ENCODE results near the gene SCYGR4. TPM values are rescaled to one million over a fixed set of nuclear protein-coding genes. Genes with fewer than 3 reads are reported as not detected.

Gene SCYGR4
- total and polyA plus RNA-seq, 10 of the 15 experiments (the other 5 are each of a cell fraction or from before 2014, with no cell fraction given), result 0.11 TPM; not detected in 9

DNA sequence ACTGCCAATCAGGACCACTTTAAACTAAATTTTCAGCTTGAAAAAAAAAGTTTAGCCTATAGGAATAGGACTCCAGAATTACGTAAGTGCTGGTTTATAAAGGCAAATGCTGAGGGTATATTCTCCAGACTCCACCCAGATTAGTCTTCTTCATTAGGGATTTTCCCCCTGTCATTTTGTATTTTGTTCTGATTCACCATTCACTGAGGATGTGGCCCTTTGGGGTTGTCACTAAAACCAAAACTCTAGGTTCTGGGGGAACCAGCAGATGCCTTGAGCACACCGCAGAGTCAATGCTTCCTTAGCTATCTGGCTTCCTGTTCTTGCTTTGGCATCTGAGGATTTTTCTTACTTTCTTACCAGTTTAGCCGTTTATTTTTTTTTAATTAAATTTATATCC is 10.5 kb downstream of the SCYGR4 start (continued):
- TF ChIP-seq ZNF24 (IDR thresholded peaks at IDR 0.05), result no peak
- TF ChIP-seq POLR2AphosphoS2 (IDR thresholded peaks at IDR 0.05; ENCODE audit: low read depth, low read length), result no peak
- TF ChIP-seq, protein P1, sequence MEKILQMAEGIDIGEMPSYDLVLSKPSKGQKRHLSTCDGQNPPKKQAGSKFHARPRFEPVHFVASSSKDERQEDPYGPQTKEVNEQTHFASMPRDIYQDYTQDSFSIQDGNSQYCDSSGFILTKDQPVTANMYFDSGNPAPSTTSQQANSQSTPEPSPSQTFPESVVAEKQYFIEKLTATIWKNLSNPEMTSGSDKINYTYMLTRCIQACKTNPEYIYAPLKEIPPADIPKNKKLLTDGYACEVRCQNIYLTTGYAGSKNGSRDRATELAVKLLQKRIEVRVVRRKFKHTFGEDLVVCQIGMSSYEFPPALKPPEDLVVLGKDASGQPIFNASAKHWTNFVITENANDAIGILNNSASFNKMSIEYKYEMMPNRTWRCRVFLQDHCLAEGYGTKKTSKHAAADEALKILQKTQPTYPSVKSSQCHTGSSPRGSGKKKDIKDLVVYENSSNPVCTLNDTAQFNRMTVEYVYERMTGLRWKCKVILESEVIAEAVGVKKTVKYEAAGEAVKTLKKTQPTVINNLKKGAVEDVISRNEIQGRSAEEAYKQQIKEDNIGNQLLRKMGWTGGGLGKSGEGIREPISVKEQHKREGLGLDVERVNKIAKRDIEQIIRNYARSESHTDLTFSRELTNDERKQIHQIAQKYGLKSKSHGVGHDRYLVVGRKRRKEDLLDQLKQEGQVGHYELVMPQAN (conservative IDR thresholded peaks at IDR 0.05), result no peak
- TF ChIP-seq EZH2 (IDR thresholded peaks at IDR 0.05; ENCODE audit: borderline replicate concordance, control insufficient read depth, low read depth, low read length), result no peak
- TF ChIP-seq, protein P2, sequence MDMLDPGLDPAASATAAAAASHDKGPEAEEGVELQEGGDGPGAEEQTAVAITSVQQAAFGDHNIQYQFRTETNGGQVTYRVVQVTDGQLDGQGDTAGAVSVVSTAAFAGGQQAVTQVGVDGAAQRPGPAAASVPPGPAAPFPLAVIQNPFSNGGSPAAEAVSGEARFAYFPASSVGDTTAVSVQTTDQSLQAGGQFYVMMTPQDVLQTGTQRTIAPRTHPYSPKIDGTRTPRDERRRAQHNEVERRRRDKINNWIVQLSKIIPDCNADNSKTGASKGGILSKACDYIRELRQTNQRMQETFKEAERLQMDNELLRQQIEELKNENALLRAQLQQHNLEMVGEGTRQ (IDR thresholded peaks at IDR 0.05; ENCODE audit: borderline replicate concordance, low read depth, low read length), result no peak
- TF ChIP-seq, protein P3, sequence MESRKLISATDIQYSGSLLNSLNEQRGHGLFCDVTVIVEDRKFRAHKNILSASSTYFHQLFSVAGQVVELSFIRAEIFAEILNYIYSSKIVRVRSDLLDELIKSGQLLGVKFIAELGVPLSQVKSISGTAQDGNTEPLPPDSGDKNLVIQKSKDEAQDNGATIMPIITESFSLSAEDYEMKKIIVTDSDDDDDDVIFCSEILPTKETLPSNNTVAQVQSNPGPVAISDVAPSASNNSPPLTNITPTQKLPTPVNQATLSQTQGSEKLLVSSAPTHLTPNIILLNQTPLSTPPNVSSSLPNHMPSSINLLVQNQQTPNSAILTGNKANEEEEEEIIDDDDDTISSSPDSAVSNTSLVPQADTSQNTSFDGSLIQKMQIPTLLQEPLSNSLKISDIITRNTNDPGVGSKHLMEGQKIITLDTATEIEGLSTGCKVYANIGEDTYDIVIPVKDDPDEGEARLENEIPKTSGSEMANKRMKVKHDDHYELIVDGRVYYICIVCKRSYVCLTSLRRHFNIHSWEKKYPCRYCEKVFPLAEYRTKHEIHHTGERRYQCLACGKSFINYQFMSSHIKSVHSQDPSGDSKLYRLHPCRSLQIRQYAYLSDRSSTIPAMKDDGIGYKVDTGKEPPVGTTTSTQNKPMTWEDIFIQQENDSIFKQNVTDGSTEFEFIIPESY (IDR thresholded peaks at IDR 0.05), result no peak
- no peak for TF ChIP-seq STAT3 (IDR thresholded peaks at IDR 0.05; ENCODE audit: low read depth, low read length)
- peak; percentile 79 for TF ChIP-seq JUNB (IDR thresholded peaks at IDR 0.05)
- TF ChIP-seq, protein P4, sequence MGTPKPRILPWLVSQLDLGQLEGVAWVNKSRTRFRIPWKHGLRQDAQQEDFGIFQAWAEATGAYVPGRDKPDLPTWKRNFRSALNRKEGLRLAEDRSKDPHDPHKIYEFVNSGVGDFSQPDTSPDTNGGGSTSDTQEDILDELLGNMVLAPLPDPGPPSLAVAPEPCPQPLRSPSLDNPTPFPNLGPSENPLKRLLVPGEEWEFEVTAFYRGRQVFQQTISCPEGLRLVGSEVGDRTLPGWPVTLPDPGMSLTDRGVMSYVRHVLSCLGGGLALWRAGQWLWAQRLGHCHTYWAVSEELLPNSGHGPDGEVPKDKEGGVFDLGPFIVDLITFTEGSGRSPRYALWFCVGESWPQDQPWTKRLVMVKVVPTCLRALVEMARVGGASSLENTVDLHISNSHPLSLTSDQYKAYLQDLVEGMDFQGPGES (IDR thresholded peaks at IDR 0.05), result no peak
- no peak for TF ChIP-seq ATF7 (IDR thresholded peaks at IDR 0.05; ENCODE audit: low read depth)
- TF ChIP-seq YBX1 (IDR thresholded peaks at IDR 0.05), result no peak
- no peak for TF ChIP-seq ZNF217 (IDR thresholded peaks at IDR 0.05)
- peak in 1 of 2 experiments; percentile 52; a peak in 1 of 4 replicates for TF ChIP-seq ETV6 (conservative IDR thresholded peaks at IDR 0.05 in 1 of 2, IDR thresholded peaks at IDR 0.05 in 1 of 2; ENCODE audit: borderline replicate concordance in 1 of 2, low read depth in 1 of 2)
- TF ChIP-seq, protein P5, sequence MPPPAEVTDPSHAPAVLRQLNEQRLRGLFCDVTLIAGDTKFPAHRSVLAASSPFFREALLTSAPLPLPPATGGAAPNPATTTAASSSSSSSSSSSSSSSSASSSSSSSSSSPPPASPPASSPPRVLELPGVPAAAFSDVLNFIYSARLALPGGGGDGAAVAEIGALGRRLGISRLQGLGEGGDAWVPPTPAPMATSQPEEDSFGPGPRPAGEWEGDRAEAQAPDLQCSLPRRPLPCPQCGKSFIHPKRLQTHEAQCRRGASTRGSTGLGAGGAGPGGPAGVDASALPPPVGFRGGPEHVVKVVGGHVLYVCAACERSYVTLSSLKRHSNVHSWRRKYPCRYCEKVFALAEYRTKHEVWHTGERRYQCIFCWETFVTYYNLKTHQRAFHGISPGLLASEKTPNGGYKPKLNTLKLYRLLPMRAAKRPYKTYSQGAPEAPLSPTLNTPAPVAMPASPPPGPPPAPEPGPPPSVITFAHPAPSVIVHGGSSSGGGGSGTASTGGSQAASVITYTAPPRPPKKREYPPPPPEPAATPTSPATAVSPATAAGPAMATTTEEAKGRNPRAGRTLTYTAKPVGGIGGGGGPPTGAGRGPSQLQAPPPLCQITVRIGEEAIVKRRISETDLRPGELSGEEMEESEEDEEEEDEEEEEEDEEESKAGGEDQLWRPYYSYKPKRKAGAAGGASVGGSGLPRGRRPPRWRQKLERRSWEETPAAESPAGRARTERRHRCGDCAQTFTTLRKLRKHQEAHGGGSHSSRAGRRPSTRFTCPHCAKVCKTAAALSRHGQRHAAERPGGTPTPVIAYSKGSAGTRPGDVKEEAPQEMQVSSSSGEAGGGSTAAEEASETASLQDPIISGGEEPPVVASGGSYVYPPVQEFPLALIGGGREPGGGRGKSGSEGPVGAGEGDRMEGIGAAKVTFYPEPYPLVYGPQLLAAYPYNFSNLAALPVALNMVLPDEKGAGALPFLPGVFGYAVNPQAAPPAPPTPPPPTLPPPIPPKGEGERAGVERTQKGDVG (CRISPR knock-in tag; IDR thresholded peaks at IDR 0.05), result no peak
- no peak for TF ChIP-seq HDAC2 (IDR thresholded peaks at IDR 0.05)
- TF ChIP-seq, protein P6, sequence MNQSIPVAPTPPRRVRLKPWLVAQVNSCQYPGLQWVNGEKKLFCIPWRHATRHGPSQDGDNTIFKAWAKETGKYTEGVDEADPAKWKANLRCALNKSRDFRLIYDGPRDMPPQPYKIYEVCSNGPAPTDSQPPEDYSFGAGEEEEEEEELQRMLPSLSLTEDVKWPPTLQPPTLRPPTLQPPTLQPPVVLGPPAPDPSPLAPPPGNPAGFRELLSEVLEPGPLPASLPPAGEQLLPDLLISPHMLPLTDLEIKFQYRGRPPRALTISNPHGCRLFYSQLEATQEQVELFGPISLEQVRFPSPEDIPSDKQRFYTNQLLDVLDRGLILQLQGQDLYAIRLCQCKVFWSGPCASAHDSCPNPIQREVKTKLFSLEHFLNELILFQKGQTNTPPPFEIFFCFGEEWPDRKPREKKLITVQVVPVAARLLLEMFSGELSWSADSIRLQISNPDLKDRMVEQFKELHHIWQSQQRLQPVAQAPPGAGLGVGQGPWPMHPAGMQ (IDR thresholded peaks at IDR 0.05; ENCODE audit: borderline replicate concordance), result no peak

Measured in GM12878 (cell line).